BLaER1 (cell line): Measurements from ENCODE around the gene ADGRG4.

Experiments used
- H3K27ac ChIP-seq: shearing (Covaris generic); formaldehyde crosslinking; 2 replicates; pipeline ENCODE4 v1.8.1; 2022
- H3K27me3 ChIP-seq: shearing (Covaris generic); formaldehyde crosslinking; 2 replicates; pipeline ENCODE4 v1.8.1; 2022
- H3K36me3 ChIP-seq: shearing (Covaris generic); formaldehyde crosslinking; 2 replicates; pipeline ENCODE4 v1.8.1; 2022
- H3K4me1 ChIP-seq: shearing (Covaris generic); formaldehyde crosslinking; 2 replicates; pipeline ENCODE4 v1.8.1; 2022
- H3K4me2 ChIP-seq: shearing (Covaris generic); formaldehyde crosslinking; 2 replicates; pipeline ENCODE4 v1.8.1; 2022
- H3K4me3 ChIP-seq: shearing (Covaris generic); formaldehyde crosslinking; 2 replicates; pipeline ENCODE4 v1.8.1; 2022
- H3K9ac ChIP-seq: shearing (Covaris generic); formaldehyde crosslinking; 2 replicates; pipeline ENCODE4 v1.8.1; 2022
- H3K9me3 ChIP-seq: shearing (Covaris generic); formaldehyde crosslinking; 2 replicates; pipeline ENCODE4 v1.8.1; 2022
- H4K20me1 ChIP-seq: shearing (Covaris generic); formaldehyde crosslinking; 2 replicates; pipeline ENCODE4 v1.8.1; 2022
- Cebpa-rat ChIP-seq: shearing (Covaris generic); IDR thresholded peaks from 2 replicates; pipeline ENCODE4 v1.8.1; 2022

ADGRG4 gene

GRCh38 chrX:136354201-136354600 is 53.4 kb downstream of the ADGRG4 start:
- H3K9ac ChIP-seq = no peak overlapping the region

DNA sequence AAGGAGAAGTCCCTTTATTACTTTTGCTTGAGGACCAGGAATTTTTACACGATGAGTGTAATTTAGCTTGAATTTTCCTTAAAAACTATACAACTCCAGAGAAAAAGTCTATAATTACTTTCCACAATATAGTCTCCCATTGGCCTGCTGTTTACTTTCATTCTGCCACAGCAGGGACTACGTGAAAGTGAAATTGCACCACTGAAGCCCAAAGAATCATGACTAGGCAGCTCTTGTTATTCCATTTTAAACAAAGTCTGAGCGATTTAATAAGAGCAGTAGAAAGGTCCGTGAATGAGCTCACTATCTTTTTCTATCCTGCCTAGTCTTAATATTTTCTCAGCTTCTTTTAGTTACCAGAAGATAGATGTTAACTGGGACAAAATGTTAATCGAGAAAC is 68.6 kb downstream of the ADGRG4 start:
- Histone ChIP-seq H3K27me3 (peaks cover 75% of the 10 kb centered on the region), H3K4me2 (no peak overlapping the region), H4K20me1 (no peaks in the 10 kb centered on the region), H3K4me3 (no peak overlapping the region), H3K27ac (no peak overlapping the region), H3K4me1 (no peaks in the 10 kb centered on the region), H3K36me3 (no peaks in the 10 kb centered on the region), H3K9ac (no peak overlapping the region), H3K9me3 (no peaks in the 10 kb centered on the region)
- no peak for TF ChIP-seq Cebpa-rat

More at GRCh38 chrX:136354201-136354600, 53.4 kb downstream of the ADGRG4 start:
- Histone ChIP-seq H3K9me3 (no peaks in the 10 kb centered on the region), H3K27me3 (peaks cover 78% of the 10 kb centered on the region), H3K4me3 (no peak overlapping the region), H3K4me1 (no peaks in the 10 kb centered on the region), H3K4me2 (no peak overlapping the region), H3K27ac (no peak overlapping the region), H3K36me3 (no peaks in the 10 kb centered on the region), H4K20me1 (no peaks in the 10 kb centered on the region)
- TF ChIP-seq Cebpa-rat = no peak

GRCh38 chrX:136376713-136377112 is 76.0 kb downstream of the ADGRG4 start:
- Histone ChIP-seq H4K20me1 (no peaks in the 10 kb centered on the region), H3K27ac (no peak overlapping the region), H3K9ac (no peak overlapping the region), H3K36me3 (no peaks in the 10 kb centered on the region), H3K4me2 (no peak overlapping the region), H3K4me3 (no peak overlapping the region), H3K4me1 (no peaks in the 10 kb centered on the region), H3K27me3 (peaks cover 45% of the 10 kb centered on the region), H3K9me3 (no peaks in the 10 kb centered on the region)
- no peak for TF ChIP-seq Cebpa-rat

- H3K4me1 ChIP-seq = no peaks in the 10 kb centered on the region
These were observed 79.4 kb downstream of the ADGRG4 start for GRCh38 chrX:136380010-136380769.

DNA sequence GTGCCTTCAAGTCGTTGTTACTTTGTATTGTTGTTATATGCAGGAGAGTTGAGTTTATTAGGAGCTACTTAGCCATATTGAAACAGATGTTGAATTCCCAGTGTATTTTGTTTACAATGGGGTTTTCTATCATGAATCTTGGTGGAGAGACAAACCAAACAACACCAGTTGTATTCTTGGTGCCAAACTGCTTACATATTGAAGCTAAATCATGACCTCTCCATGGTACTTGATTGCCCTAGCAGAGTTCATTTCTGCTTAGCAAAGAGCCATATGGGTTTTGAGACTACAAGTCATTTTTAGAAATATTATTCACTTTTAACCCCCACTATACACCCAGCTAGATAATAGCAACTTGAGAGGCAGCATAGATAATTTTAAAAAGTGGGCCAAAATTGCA is 85.4 kb downstream of the ADGRG4 start:
- Histone ChIP-seq H3K27ac (no peak overlapping the region), H3K9me3 (no peaks in the 10 kb centered on the region), H3K9ac (no peak overlapping the region), H4K20me1 (no peaks in the 10 kb centered on the region), H3K4me2 (no peak overlapping the region), H3K4me1 (no peaks in the 10 kb centered on the region), H3K27me3 (peaks cover 75% of the 10 kb centered on the region), H3K4me3 (no peak overlapping the region), H3K36me3 (no peaks in the 10 kb centered on the region)
- no peak for TF ChIP-seq Cebpa-rat

More at GRCh38 chrX:136380010-136380769, 79.4 kb downstream of the ADGRG4 start:
- Histone ChIP-seq H3K4me2 (no peak overlapping the region), H3K9me3 (no peaks in the 10 kb centered on the region), H4K20me1 (no peaks in the 10 kb centered on the region), H3K27me3 (peaks cover 46% of the 10 kb centered on the region), H3K9ac (no peak overlapping the region), H3K27ac (no peak overlapping the region), H3K36me3 (no peaks in the 10 kb centered on the region), H3K4me3 (no peak overlapping the region)
- TF ChIP-seq Cebpa-rat = no peak

- no peak for TF ChIP-seq Cebpa-rat
- Histone ChIP-seq H3K4me2 (no peak overlapping the region), H4K20me1 (no peaks in the 10 kb centered on the region), H3K4me3 (no peak overlapping the region), H3K4me1 (no peaks in the 10 kb centered on the region), H3K9me3 (no peaks in the 10 kb centered on the region), H3K36me3 (no peaks in the 10 kb centered on the region), H3K9ac (no peak overlapping the region), H3K27ac (no peak overlapping the region), H3K27me3 (peaks cover 75% of the 10 kb centered on the region)
These were observed 86.1 kb downstream of the ADGRG4 start for GRCh38 chrX:136386826-136387225.

- Histone ChIP-seq H3K36me3 (no peaks in the 10 kb centered on the region), H3K27ac (no peak overlapping the region), H3K4me1 (no peaks in the 10 kb centered on the region), H3K4me2 (no peak overlapping the region), H3K9ac (no peak overlapping the region), H3K27me3 (peaks cover 77% of the 10 kb centered on the region), H4K20me1 (no peaks in the 10 kb centered on the region), H3K4me3 (no peak overlapping the region), H3K9me3 (no peaks in the 10 kb centered on the region)
- no peak for TF ChIP-seq Cebpa-rat
These were observed 87.3 kb downstream of the ADGRG4 start for GRCh38 chrX:136387951-136388502.

- Histone ChIP-seq H3K36me3 (no peaks in the 10 kb centered on the region), H3K4me2 (no peak overlapping the region), H3K27me3 (peaks cover 96% of the 10 kb centered on the region), H4K20me1 (peaks cover 6% of the 10 kb centered on the region; the same call in 1 of the 2 replicates), H3K9ac (no peak overlapping the region), H3K4me3 (no peak overlapping the region), H3K4me1 (no peaks in the 10 kb centered on the region), H3K9me3 (no peaks in the 10 kb centered on the region), H3K27ac (no peak overlapping the region)
- no peak for TF ChIP-seq Cebpa-rat
These were observed 90.2 kb downstream of the ADGRG4 start for GRCh38 chrX:136390921-136391320.

DNA sequence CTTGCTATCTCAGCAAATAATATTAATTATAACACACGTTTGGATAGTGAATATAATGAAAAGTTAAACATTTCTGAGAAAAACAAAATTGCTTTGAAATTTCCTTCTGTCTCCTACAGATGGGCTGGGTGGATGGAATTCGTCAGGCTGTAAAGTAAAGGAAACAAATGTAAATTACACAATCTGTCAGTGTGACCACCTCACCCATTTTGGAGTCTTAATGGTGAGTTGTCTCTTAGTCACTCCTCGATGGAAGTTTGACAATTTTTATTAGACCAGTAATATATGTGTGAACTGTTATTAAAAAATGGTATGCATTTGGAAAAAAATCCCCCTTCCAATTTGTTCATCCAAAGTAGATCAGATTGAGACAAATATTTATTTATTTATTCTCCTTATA is 94.5 kb downstream of the ADGRG4 start:
- no peaks in the 10 kb centered on the region for H3K9me3 ChIP-seq
- no peak overlapping the region for H3K27ac ChIP-seq
- no peaks in the 10 kb centered on the region for H3K36me3 ChIP-seq
- no peak for TF ChIP-seq Cebpa-rat
- H3K27me3 ChIP-seq = peaks cover 92% of the 10 kb centered on the region
- no peaks in the 10 kb centered on the region for H3K4me1 ChIP-seq
- no peak overlapping the region for H3K4me2 ChIP-seq
- no peak overlapping the region for H3K4me3 ChIP-seq
- peaks cover 6% of the 10 kb centered on the region; the same call in 1 of the 2 replicates for H4K20me1 ChIP-seq
- H3K9ac ChIP-seq = no peak overlapping the region

DNA sequence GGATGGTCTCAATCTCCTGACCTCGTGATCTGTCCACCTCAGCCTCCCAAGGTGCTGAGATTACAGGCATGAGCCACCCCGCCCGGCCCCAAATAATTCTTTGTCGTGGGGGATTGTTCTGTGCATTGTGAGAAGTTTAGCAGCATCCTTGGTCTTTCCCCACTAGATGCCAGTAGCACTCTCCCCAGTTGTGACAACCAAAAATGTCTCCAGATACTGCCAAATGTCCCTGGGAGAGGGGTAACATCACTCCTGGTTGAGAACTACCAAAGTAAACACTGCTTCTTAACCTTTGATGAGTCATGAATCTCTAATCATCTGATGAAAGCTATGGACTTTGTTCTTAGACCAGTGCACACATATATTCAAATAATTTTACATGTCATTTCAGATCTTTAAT is 96.2 kb downstream of the ADGRG4 start:
- Histone ChIP-seq H3K9ac (no peak overlapping the region), H3K4me3 (no peak overlapping the region), H3K27me3 (peaks cover 95% of the 10 kb centered on the region), H4K20me1 (peaks cover 11% of the 10 kb centered on the region; the same call in 1 of the 2 replicates), H3K27ac (no peak overlapping the region), H3K36me3 (no peaks in the 10 kb centered on the region), H3K4me2 (no peak overlapping the region), H3K9me3 (no peaks in the 10 kb centered on the region), H3K4me1 (no peaks in the 10 kb centered on the region)
- TF ChIP-seq Cebpa-rat = no peak
